HEK293 (cell line): ENCODE measurements around the gene COBL.
A peak's percentile ranks its signal among the peaks of the same experiment; 100 is the strongest.

ENCODE experiments used
- AEBP2 ChIP-seq: fragments of 450-650 bp; formaldehyde crosslinking; IDR thresholded peaks from 2 replicates; pipeline ENCODE4 v1.5.1; 2016; ENCODE audit warnings: missing biosample characterization, missing genetic modification characterization, borderline replicate concordance
- CTCF ChIP-seq: fragments of 450-650 bp; formaldehyde crosslinking; IDR thresholded peaks from 2 replicates; pipeline ENCODE4 v1.5.1; 2016; ENCODE audit warnings: missing biosample characterization, missing genetic modification characterization
- REST ChIP-seq: fragments of 450-650 bp; formaldehyde crosslinking; IDR thresholded peaks from 2 replicates; pipeline ENCODE4 v1.5.1; 2016; ENCODE audit warnings: missing biosample characterization, missing genetic modification characterization
- TSHZ1 ChIP-seq: fragments of 450-650 bp; formaldehyde crosslinking; IDR thresholded peaks from 2 replicates; pipeline ENCODE4 v1.5.1; 2016; ENCODE audit warnings: missing biosample characterization, missing genetic modification characterization, borderline replicate concordance
- ZFP41 ChIP-seq: fragments of 450-650 bp; formaldehyde crosslinking; IDR thresholded peaks from 2 replicates; pipeline ENCODE4 v1.5.1; 2016; ENCODE audit warnings: missing biosample characterization, missing genetic modification characterization, borderline replicate concordance
- ZNF292 ChIP-seq: fragments of 450-650 bp; formaldehyde crosslinking; IDR thresholded peaks from 2 replicates; pipeline ENCODE4 v1.5.1; 2016; ENCODE audit warnings: low read depth, missing biosample characterization, missing genetic modification characterization, borderline replicate concordance
- ZNF513 ChIP-seq: fragments of 450-650 bp; IDR thresholded peaks from 2 replicates; pipeline ENCODE4 v1.5.1; 2018; ENCODE audit warnings: missing biosample characterization, missing genetic modification characterization
- ZNF600 ChIP-seq: fragments of 450-650 bp; formaldehyde crosslinking; IDR thresholded peaks from 2 replicates; pipeline ENCODE4 v1.5.1; 2016; ENCODE audit warnings: missing biosample characterization, missing genetic modification characterization
- ZNF645 ChIP-seq: fragments of 450-650 bp; formaldehyde crosslinking; IDR thresholded peaks from 2 replicates; pipeline ENCODE4; 2016; ENCODE audit warnings: missing biosample characterization, missing genetic modification characterization
- ZNF692 ChIP-seq: fragments of 450-650 bp; formaldehyde crosslinking; IDR thresholded peaks from 2 replicates; pipeline ENCODE4 v1.5.1; 2016; ENCODE audit warnings: missing biosample characterization, missing genetic modification characterization

GRCh38 chr7:51324206-51324898 is 7.7 kb upstream of the COBL start:
- TF ChIP-seq REST (tag by site-specific recombination) (no peak), TSHZ1 (tag by site-specific recombination) (no peak), AEBP2 (tag by site-specific recombination) (no peak), CTCF (tag by site-specific recombination) (no peak), ZNF692 (tag by site-specific recombination) (no peak), ZNF513 (tag by site-specific recombination) (no peak), ZFP41 (tag by site-specific recombination) (no peak), ZNF600 (tag by site-specific recombination) (0 out of 2 replicates have a peak, but pooled peaks have one; percentile 17), ZNF645 (tag by site-specific recombination) (no peak), ZNF292 (tag by site-specific recombination) (no peak)
